Cerebellar nuclear complex (tissue), 1 donor: ENCODE results near the gene HBS1L.

Experiments
- DNase-seq, 2 experiments: peaks; one replicate each; lab custom pipeline; 2025; lab: John Stamatoyannopoulos, UW

Gene HBS1L

DNA sequence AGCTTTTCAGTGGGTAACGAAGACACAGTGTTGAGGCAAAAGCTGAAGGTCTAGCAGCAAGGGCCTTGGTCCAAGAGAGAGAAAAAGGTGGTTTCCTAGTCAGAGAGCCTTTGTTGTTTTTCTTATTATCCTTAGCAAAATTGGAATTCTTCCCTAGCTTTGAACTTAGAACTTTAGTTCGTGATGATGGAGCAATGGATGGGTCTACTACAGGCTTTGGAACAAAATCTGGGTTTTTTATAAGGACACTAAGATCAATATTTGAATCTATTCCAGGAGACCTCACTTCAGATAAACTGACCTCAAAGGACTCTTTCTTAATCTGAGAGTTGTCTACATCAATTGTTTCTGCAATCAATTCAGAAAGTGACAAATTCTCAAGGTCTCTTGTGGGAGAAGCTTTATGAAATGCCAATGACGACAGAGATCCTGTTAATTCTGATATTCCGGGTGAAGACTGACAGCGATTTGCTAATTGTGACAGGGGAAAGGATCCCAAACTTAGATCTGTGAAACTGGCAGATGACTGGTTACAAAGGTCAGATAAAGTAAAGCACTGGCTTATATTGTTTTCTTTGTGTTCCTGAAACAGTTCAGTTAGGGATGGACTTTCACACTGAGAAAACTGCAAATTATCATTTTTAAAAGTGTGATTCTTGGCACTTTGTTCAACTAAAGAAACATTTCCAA is 17.7 kb downstream of the HBS1L start:
- DNase-seq, result no peak

GRCh38 chr6:135033238-135033637 is 21.4 kb downstream of the HBS1L start:
- DNase-seq, result no peak

GRCh38 chr6:135030532-135031178 is 24.0 kb downstream of the HBS1L start:
- no peak for DNase-seq

DNA sequence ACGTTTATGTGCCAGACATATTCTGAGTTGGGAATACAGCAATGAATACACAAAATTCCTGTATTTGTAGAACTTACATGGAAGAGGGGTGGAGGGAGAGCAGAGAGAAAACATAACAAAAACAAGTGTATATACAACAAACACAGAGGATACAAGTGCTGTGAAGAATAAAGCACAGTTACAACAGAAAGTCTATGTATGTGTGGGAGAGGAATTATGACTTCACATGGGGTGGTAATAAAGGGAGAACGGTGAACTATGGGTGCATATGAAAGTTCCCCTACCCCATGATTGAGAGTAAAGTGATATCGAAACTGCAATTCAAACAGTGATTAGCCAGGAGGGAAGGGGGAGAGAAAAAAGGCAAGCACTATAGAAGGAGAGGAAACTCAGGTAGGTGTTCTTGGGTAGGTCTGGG is 24.6 kb downstream of the HBS1L start:
- DNase-seq, result no peak

DNA sequence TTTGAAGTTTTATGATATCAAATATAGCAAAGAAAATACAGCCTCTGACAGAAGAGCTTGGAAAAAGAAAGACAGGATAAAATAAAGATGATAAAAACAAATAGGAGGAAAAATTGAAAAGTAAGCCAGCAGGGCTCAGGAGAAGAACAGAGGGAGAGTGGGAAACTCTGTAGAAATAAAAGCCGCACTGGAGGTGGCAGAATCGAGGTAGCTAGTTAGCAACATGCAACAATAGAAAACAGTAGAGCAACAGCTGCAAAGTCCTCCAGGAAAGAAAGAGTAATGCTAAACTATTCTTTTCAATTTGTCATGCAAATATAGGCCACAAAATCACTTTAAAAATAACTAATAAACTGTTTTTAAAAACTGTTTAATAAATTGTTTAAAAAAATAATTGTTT is 28.8 kb downstream of the HBS1L start:
- no peak for DNase-seq

GRCh38 chr6:135025175-135025574 is 29.4 kb downstream of the HBS1L start:
- DNase-seq, result no peak

- no peak for DNase-seq
Observed at GRCh38 chr6:135022050-135022697, 32.4 kb downstream of the HBS1L start.

GRCh38 chr6:135021310-135022049 is 33.1 kb downstream of the HBS1L start:
- no peak for DNase-seq

DNA sequence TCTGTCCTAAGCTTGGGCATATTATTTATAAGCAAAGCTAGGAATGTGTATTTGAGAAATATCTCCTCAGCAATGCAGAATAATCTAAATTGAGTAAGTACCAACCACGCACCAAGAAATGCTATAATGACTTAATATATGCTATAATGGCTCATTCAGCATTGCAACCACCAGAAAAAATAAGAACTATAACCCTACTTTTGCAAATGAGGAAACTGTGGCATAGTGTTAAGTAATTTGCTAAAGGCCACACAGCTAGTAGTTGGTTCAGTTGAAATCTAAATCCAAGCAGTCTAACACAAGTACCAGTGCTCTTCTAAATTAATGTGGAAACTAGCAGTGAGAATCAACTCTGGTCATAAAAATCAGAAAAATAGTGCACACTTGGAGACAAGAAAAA is 35.7 kb downstream of the HBS1L start:
- DNase-seq, result no peak

GRCh38 chr6:135018052-135018451 is 36.6 kb downstream of the HBS1L start:
- no peak for DNase-seq

- DNase-seq, result no peak
Observed at GRCh38 chr6:135014353-135014832, 40.2 kb downstream of the HBS1L start.

DNA sequence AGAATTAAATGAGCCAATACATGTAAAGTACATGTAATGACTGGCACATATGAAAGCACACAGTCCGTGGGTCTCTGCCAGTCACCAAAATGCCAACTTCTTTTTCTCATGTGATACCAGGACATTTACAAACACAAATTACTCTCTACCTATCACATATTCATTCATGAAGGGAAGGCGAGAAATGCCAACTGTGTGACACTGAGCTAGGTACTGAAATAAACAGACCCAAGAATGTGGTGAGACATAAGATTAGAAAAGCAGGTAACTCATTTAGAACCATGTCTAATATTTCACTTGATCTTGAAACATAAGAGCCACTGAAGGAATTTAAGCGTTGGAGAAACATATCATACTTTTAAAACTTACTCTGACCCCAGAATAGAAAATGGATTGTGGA is 41.4 kb downstream of the HBS1L start:
- DNase-seq, result no peak

DNA sequence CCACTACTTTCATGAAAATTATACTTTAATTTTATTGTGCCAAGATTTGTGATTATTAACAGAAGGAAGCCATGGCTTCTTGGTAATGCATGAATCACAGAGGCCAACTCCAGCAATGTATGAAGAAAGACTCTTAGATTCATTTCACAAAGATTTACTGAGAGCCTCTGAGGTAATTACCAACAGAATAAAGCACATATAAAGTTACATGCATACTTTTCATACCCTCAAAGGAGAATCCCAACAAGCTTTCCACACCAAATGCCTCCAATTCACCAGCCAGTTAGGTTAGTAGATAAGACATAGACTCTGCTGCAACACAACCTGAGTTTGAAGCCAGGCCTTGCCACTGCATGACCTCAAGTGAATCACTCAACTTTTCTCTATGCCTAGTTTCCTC is 41.9 kb downstream of the HBS1L start:
- no peak for DNase-seq

GRCh38 chr6:135012349-135012748 is 42.3 kb downstream of the HBS1L start:
- no peak for DNase-seq

- no peak for DNase-seq
Observed at GRCh38 chr6:135008941-135009290, 45.7 kb downstream of the HBS1L start.

- no peak for DNase-seq
Observed at GRCh38 chr6:135008072-135008940, 46.3 kb downstream of the HBS1L start.

DNA sequence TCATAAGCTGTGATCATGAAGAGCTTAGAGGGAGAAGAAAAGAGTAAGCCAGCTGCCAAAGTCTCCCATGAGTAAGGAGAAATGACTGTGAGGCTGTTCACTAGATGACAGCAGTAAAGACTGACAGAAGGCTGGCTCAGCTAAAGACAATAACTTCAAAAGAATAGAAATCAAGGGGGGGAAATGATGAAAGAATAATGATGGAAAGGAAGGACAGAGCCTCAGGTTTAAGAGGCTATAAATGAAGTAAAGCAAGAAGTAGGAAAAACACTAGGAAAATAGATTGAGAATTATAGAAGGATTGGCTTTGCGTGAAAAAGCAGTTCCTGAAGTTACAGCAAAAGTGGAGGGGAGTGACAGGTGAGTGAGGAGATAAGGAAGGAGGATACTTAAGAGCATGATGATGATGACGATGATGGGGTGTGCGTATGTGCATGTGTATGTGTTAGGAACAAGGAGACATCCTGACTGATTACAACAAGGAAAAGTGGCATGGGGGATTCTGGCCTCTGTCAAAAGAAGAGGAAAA is 48.2 kb downstream of the HBS1L start:
- DNase-seq, result no peak

DNA sequence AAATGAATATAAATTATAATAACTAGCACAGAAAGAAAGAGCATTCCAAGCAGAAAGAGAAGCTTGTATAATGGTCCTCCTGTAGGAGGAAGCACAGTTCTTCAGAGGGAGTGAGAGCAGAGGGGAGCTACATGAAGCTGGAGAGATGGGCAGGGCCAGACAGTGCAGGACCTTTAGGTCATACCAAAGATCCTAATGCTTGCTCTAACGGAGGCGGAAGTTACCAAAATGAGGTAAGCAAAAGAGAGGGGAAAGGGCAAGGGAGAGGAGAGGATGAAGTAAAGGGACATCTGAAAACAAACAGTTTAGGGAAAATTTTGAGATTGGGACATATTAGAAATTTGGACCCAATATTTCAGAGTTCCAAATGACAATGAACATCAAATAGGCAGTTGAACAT is 50.2 kb downstream of the HBS1L start:
- DNase-seq, result no peak

DNA sequence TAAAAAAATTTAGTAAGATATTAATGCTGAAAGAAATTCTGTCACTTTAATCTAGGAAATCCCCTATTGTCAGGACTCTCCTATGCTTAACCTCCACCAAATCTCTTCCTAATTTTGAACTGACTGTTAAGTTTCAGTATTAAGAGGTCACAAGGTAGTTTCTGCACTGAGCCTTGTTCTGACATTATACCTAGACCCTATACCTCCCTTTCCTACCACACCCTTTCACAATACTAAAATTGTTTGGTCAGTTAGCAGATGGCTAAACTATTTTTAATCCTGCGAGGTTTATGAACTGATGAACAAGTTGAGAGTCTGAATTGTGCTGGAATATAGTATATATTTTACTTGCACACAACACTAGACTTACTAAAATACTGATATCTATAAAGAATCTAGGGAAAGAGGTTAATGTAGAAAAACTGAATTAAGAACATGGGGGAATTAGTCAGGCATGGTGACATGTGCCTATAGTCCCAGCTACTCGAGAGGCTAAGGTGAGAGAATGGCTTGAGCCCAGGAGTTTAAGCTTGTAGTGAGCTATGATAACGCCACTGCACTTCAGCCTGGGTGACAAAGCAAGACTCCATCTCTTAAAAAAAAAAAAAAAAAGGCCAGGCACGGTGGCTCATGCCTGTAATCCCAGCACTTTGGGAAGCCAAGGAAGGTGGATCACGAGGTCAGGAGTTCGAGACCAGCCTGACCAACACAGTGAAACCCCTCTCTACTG is 51.5 kb downstream of the HBS1L start:
- no peak for DNase-seq

- DNase-seq, result no peak
Observed at GRCh38 chr6:135002229-135002844, 52.3 kb downstream of the HBS1L start.
